ENCODE data around the gene ZNF469. TPM values are rescaled to one million over a fixed set of nuclear protein-coding genes. Genes with fewer than 3 reads are reported as not detected.

ZNF469 gene
- total RNA-seq, 4 donors from 2014 or later: 0.74 to 10.9 (median 0.93) TPM

- ATAC-seq (ENCODE audit: low FRiP score): no peak
- no peak for TF ChIP-seq CTCF (IDR thresholded peaks at IDR 0.05)
- no peak for DNase-seq (ENCODE audit: low spot score)
Measured at GRCh38 chr16:88432174-88432573, 49.4 kb downstream of the ZNF469 start.

Other genes with a start within 250 kb of the ZNF469 start
- gene ZFPM1, start 70.3 kb downstream of the ZNF469 start, total RNA-seq: 1 to 10 TPM in 2 of 4 donors, under 1 TPM in 2; 0.50 to 4.0 (median 1.3) TPM
- 10 to 100 TPM; 10.6 to 25.6 (median 17.8) TPM for gene ZC3H18, start 187.4 kb downstream of the ZNF469 start, total RNA-seq

Measured in omental fat pad (tissue), 4 donors.